Colonic mucosa (tissue), 4 donors: ENCODE results near the gene ETHE1. TPM values are rescaled to one million over a fixed set of nuclear protein-coding genes. Genes with fewer than 3 reads are reported as not detected.

ENCODE experiments used
- DNase-seq: peaks from one replicate; pipeline ENCODE4 v3.0.0-alpha.2; 2020
- H3K27ac ChIP-seq: fragments of 200-600 bp; one replicate; pipeline ENCODE4 v1.8.0; 2021
- H3K27me3 ChIP-seq: fragments of 200-600 bp; one replicate; pipeline ENCODE4 v1.8.0; 2021
- H3K36me3 ChIP-seq: fragments of 200-600 bp; one replicate; pipeline ENCODE4 v1.8.0; 2021
- H3K4me1 ChIP-seq: fragments of 200-600 bp; one replicate; pipeline ENCODE4 v1.8.0; 2021; ENCODE audit warnings: mild to moderate bottlenecking
- H3K4me3 ChIP-seq: fragments of 200-600 bp; one replicate; pipeline ENCODE4 v1.8.0; 2021
- H3K9ac ChIP-seq, 2 donors: one replicate each; pipeline ENCODE4 v1.7.0; 2013; ENCODE audit warnings: control low read depth in 2 of 2, low read depth in 2 of 2, low read length in 2 of 2
- H3K9me3 ChIP-seq: fragments of 200-600 bp; one replicate; pipeline ENCODE4 v1.8.0; 2021
- intact Hi-C: fragments of 100-400 bp; cut with DNase I; formaldehyde crosslinking; loops from one replicate; pipeline ENCODE4 v1.14.1; 2022
- total RNA-seq, 2 donors: library from RNA; stranded (reverse); fragmentation: NEBNext Ultra II Directional in 1 of 2; extraction: Animal tissue kit (Norgen Biotek cat#: 25700) in 1 of 2; gene quantifications; one replicate each; pipeline ENCODE4 v1.2.1, GENCODE V29; 2021
- TF ChIP-seq, protein P1 (sequence below): fragments of 200-600 bp; IDR thresholded peaks from one replicate; pipeline ENCODE4 v1.8.0; 2022; ENCODE audit warnings: antibody characterized with exemption, mild to moderate bottlenecking
- donor health status: healthy.
- donor health status: DM: no; HTN: no; CAD: no.
- donor health status: DM: no; HTN: no; CAD: no.

ETHE1 gene
- total RNA-seq, 2 donors from 2014 or later: 482 to 569 TPM

GRCh38 chr19:43501661-43502418 lies 25.2 kb downstream of the ETHE1 start:
- intact Hi-C loops: no loop called here
- TF ChIP-seq, protein P1, sequence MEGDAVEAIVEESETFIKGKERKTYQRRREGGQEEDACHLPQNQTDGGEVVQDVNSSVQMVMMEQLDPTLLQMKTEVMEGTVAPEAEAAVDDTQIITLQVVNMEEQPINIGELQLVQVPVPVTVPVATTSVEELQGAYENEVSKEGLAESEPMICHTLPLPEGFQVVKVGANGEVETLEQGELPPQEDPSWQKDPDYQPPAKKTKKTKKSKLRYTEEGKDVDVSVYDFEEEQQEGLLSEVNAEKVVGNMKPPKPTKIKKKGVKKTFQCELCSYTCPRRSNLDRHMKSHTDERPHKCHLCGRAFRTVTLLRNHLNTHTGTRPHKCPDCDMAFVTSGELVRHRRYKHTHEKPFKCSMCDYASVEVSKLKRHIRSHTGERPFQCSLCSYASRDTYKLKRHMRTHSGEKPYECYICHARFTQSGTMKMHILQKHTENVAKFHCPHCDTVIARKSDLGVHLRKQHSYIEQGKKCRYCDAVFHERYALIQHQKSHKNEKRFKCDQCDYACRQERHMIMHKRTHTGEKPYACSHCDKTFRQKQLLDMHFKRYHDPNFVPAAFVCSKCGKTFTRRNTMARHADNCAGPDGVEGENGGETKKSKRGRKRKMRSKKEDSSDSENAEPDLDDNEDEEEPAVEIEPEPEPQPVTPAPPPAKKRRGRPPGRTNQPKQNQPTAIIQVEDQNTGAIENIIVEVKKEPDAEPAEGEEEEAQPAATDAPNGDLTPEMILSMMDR: no peak
- no peak for DNase-seq
- no peak overlapping the region for H3K27ac ChIP-seq
- H3K9me3 ChIP-seq: no peaks in the 10 kb centered on the region
- no peaks in the 10 kb centered on the region for H3K36me3 ChIP-seq
- peaks cover 5% of the 10 kb centered on the region for H3K4me1 ChIP-seq
- H3K27me3 ChIP-seq: no peaks in the 10 kb centered on the region
- no peak overlapping the region for H3K9ac ChIP-seq
- H3K4me3 ChIP-seq: no peak overlapping the region

DNA sequence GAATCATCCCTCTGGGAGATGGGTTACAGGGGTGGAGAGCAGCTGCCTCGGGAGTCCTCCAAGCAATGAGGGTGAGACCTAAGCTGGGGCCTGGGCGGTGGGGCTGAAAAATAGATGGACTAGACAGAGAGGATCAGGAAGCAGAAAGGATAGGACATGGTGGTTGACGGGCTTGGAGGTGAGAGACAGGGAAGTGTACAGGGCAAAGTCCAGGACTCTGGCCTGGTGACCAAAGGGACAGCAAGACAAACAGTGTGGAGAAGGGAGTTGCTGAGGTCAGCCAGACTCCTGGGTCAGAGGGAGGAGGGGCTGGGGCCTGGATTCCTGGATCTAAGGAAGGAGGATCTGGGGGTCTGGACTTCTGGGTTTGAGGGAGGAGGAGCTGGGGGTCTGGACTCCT lies 28.0 kb downstream of the ETHE1 start:
- H3K4me3 ChIP-seq: no peak overlapping the region
- no peak for DNase-seq
- no peaks in the 10 kb centered on the region for H3K4me1 ChIP-seq
- intact Hi-C loops: no loop called here
- no peaks in the 10 kb centered on the region for H3K9me3 ChIP-seq
- H3K27ac ChIP-seq: no peak overlapping the region
- H3K9ac ChIP-seq: no peak overlapping the region
- TF ChIP-seq, protein P1: no peak
- no peaks in the 10 kb centered on the region for H3K36me3 ChIP-seq
- H3K27me3 ChIP-seq: no peaks in the 10 kb centered on the region

DNA sequence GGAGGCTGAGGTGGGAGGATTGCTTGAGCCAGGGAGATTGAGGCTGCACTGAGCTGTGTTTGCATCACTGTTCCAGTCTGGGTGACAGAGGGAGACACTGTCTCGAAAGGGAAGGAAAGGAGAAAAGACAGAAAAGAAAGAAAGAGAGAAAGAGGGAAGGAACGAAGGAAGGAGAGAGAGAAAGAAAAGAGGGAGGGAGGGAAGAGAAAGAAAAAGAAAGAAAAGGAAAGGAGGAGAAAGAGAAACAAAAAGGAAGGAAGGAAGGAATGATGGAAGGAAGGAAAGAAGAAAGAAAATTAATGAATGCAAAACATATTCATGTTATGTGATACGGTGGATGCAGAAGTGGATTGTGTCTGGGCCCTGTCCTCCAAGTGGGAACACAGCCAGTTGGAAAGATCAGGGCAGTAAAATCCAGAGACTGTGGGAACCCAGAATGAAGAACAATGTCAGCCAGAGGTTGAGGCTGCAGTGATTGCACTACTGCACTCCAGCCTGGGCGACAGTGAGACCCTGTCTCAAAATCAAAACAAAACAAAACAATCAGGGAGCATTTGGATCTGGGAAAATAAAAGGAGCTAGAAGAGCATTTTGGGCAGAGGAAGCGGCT lies 28.7 kb downstream of the ETHE1 start:
- TF ChIP-seq, protein P1: no peak
- Histone ChIP-seq H3K4me3 (no peak overlapping the region), H3K27me3 (no peaks in the 10 kb centered on the region), H3K9ac (no peak overlapping the region), H3K9me3 (no peaks in the 10 kb centered on the region), H3K27ac (no peak overlapping the region), H3K36me3 (no peaks in the 10 kb centered on the region), H3K4me1 (no peaks in the 10 kb centered on the region)
- intact Hi-C loops: no loop called here
- no peak for DNase-seq

GRCh38 chr19:43496960-43497359 lies 30.0 kb downstream of the ETHE1 start:
- Histone ChIP-seq H3K9me3 (no peaks in the 10 kb centered on the region), H3K36me3 (no peaks in the 10 kb centered on the region), H3K27me3 (no peaks in the 10 kb centered on the region), H3K27ac (no peak overlapping the region), H3K4me3 (no peak overlapping the region), H3K9ac (peak overlapping the region in 1 of 2 donors; percentile 9), H3K4me1 (no peaks in the 10 kb centered on the region)
- intact Hi-C loops: no loop called here
- no peak for DNase-seq
- TF ChIP-seq, protein P1: no peak

GRCh38 chr19:43495082-43495481 lies 31.9 kb downstream of the ETHE1 start:
- no peak overlapping the region for H3K9ac ChIP-seq
- DNase-seq: no peak
- H3K4me1 ChIP-seq: no peaks in the 10 kb centered on the region
- intact Hi-C loops: no loop called here
- H3K9me3 ChIP-seq: no peaks in the 10 kb centered on the region
- H3K4me3 ChIP-seq: no peak overlapping the region
- no peak overlapping the region for H3K27ac ChIP-seq
- no peaks in the 10 kb centered on the region for H3K27me3 ChIP-seq
- TF ChIP-seq, protein P1: no peak
- no peaks in the 10 kb centered on the region for H3K36me3 ChIP-seq
